HG03066 (cell line): ENCODE results near the gene EIF2A.

Experiments used
- ATAC-seq: cut with Tn5 transposase; IDR thresholded peaks from one replicate; pipeline ENCODE4 v1.9.1; 2021; ENCODE audit warnings: low read depth; ENCODE audit not compliant: unreplicated experiment

Gene EIF2A

GRCh38 chr3:150631515-150632221, 85.1 kb downstream of the EIF2A start:
- ATAC-seq = no peak

GRCh38 chr3:150635076-150635475, 88.5 kb downstream of the EIF2A start:
- no peak for ATAC-seq

GRCh38 chr3:150635526-150635925, 88.9 kb downstream of the EIF2A start:
- peak; percentile 81 for ATAC-seq
